ENCODE measurements around the gene TOLLIP.

TOLLIP gene

GRCh38 chr11:1297576-1298473, 11.6 kb downstream of the TOLLIP start:
- no peak for DNase-seq

- DNase-seq, result no peak
These were observed 12.3 kb downstream of the TOLLIP start for GRCh38 chr11:1297011-1297575.

- no peak for DNase-seq
These were observed 13.1 kb downstream of the TOLLIP start for GRCh38 chr11:1296287-1296686.

GRCh38 chr11:1295591-1295990, 13.8 kb downstream of the TOLLIP start:
- no peak for DNase-seq

- DNase-seq, result no peak
These were observed 14.3 kb downstream of the TOLLIP start for GRCh38 chr11:1295086-1295485.

DNA sequence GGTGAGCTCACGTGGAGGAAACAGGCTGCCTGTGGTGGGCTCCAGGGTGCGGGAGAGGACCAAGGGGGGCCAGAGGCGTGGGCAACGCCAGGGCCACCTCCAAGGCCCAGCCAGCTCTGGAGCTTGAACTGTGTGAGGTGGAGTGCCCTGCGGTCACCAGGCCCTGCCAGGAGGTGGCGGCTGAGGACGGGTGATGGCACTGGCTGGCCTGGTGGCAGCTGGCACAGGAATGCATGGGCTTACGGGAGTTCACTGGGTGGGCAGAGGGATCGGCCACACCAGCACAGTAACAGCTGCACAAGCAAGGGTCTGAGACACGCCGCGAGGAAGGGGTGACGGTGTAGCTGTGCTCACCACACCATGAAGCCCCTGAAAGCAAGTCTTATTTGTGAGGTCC, 15.8 kb downstream of the TOLLIP start:
- no peak for DNase-seq

- DNase-seq, result no peak
These were observed 16.5 kb downstream of the TOLLIP start for GRCh38 chr11:1292644-1293618.

GRCh38 chr11:1292018-1292643, 17.3 kb downstream of the TOLLIP start:
- no peak for DNase-seq

- no peak for DNase-seq
These were observed 18.0 kb downstream of the TOLLIP start for GRCh38 chr11:1291295-1292017.

DNA sequence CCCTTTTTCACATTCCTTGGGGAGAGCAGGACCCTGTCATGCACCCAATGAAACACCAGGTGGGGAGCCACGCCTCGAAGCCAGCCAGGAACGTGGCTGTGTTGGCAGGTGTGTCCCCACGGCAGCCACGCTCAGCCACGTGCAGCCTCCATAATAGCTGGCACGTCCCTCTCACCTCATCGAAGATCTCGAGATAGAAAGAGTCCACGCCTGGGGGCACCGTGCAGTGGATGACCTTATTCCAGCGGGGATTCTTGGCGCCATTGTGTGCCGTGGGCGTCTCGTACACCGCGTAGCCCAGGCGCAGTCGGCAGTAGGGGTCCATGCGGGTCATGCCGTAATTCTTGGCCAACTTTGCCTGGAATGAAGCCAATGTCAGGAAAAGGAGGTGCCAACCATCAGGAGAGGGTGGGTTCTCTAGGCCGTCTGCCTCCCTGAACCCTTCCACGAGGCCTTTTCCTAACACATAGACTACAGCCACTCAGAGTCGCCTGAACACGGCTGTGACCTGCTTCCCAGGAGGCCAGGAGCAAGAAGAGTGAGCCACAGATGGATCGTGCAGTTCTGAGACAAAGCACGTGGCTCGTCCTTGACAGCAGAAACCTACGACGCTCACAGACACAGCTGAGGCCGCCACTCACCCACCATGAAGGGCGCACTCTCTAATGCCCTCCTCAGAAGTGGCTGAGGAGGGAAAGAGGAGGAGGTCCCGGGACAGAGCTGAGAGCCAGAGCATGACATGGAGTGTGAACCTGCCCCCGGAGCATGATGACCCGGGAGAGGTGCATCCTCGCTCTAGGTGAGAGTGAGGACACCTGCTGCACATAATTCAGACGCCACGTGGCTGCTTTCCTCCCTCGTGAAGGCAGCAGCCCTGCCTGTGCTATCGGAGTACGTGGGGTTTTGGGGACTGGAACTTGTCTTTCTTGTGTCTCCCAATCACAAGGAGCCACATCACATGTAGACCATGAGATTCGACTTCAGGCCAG, 19.1 kb downstream of the TOLLIP start:
- no peak for DNase-seq

- DNase-seq, result no peak
These were observed 20.1 kb downstream of the TOLLIP start for GRCh38 chr11:1289211-1289935.

- no peak for DNase-seq
These were observed 20.8 kb downstream of the TOLLIP start for GRCh38 chr11:1288426-1289151.

DNA sequence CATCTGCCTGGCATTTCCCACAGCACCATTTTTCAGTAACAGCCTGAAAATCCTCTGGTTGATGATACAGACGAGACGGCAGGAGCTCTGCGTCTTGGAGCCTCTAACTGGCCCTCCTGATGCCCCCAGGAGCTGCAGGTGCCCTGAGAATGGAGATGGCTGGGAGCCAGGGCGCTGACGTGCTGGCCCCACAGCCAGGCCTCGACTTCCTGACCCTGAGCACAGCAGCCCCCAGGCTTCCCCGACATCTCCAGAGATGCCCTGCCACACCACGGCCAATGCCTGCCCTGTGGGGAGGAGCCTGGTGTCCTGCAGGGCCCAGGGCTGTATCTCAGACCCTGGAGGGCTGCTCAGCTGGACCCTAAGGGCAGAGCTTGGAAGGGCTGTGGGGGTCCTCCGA, 21.5 kb downstream of the TOLLIP start:
- no peak for DNase-seq

DNA sequence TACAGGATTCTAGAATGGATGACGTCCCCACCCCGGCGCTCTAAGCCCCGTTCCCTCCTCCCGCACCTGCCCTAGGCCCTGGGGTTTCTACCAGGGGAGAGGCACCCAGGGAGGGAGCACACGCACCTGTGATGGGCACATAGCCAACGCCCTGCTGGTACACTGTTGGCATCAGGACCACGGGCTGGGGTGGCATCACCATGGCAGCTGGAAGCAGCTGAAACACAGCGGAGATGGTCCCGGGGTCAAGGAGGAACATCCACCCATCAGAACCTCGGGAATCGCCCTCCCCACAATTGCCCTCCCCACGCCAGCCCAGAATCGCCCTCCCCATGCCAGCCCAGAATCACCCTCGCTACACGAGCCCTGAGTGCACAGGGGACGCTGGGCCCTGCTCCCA, 23.6 kb downstream of the TOLLIP start:
- DNase-seq, result no peak

- no peak for DNase-seq
These were observed 24.1 kb downstream of the TOLLIP start for GRCh38 chr11:1285316-1285744.

GRCh38 chr11:1283906-1284305, 25.5 kb downstream of the TOLLIP start:
- DNase-seq, result no peak

DNA sequence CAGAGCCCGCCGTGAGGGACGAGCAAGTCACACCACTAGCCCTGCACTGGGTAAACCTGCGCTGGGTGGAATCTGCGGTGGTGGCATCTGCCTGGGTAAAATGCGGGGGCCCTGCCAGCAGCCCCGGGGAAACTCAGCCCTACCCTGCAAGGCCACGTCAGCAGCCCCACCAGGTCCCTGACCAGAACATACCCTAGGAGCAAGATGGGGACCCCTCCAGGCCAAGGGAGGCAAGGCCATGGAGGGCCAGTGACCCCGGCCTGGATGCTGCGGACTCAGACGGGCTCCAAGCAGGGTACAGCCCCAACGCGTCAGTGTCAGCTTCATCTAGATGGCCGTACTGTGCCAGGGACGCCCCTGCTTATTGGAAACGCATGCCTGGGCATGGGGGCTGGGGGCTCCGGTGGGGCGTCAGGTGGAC, 26.3 kb downstream of the TOLLIP start:
- no peak for DNase-seq

DNA sequence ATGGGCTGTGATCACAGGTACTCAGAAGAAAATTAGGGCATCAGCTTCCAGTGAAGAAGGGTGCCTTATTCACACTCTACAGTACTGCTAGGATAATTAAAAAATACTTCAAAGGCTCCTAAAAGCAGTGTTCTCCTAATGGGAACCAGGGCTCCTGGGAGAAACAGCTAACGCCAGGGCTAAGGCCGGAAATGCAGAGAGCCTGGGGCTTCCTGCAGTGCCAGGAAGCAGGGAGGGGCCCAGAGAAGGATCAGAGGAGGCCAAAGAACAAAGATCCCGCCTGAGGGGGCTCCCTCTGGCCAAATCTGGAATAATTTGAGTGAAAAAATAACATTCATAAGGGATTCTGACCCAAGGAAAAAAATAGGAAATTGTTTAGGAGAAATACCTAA, 27.5 kb downstream of the TOLLIP start:
- DNase-seq, result no peak

- no peak for DNase-seq
These were observed 28.0 kb downstream of the TOLLIP start for GRCh38 chr11:1281326-1281973.

All from NCI-H187 treated with DMSO at 0.1 percent for 48 hours (cell line).